GM23338 (cell line): Measurements from ENCODE around the gene NDOR1. TPM values are rescaled to one million over a fixed set of nuclear protein-coding genes. Genes with fewer than 3 reads are reported as not detected.

Experiments used
- ATAC-seq: fragments of 200-7000 bp; cut with Tn5 transposase; 3 replicates; pipeline ENCODE4 v1.9.1; 2020
- DNase-seq: peaks from one replicate; pipeline ENCODE4 v3.0.0-alpha.2; 2015; ENCODE audit warnings: low spot score
- H2AFZ ChIP-seq: fragments of 200-600 bp; sonication (generic); 2 replicates; pipeline ENCODE4 v1.8.0; 2016; ENCODE audit warnings: antibody characterized with exemption, mild to moderate bottlenecking, moderate library complexity
- H3F3A ChIP-seq: fragments of 200-600 bp; sonication (generic); replicated peaks from 2 replicates; pipeline ENCODE4 v1.8.0; 2017; ENCODE audit warnings: antibody characterized with exemption, mixed run types, low read depth
- H3K27ac ChIP-seq: fragments of 200-600 bp; sonication (generic); 2 replicates; pipeline ENCODE4 v1.6.1; 2016; ENCODE audit warnings: low read depth
- H3K27me3 ChIP-seq: fragments of 200-600 bp; sonication (generic); 2 replicates; pipeline ENCODE4 v1.8.0; 2016; ENCODE audit warnings: mild to moderate bottlenecking, mixed run types, moderate library complexity; ENCODE audit not compliant: insufficient read depth
- H3K36me3 ChIP-seq: fragments of 200-600 bp; sonication (generic); 2 replicates; pipeline ENCODE4 v1.8.0; 2016; ENCODE audit warnings: mild to moderate bottlenecking; ENCODE audit not compliant: insufficient read depth
- H3K4me1 ChIP-seq: fragments of 200-600 bp; sonication (generic); 2 replicates; pipeline ENCODE4 v1.8.0; 2016; ENCODE audit warnings: mild to moderate bottlenecking, moderate library complexity; ENCODE audit not compliant: insufficient read depth
- H3K4me2 ChIP-seq: fragments of 200-600 bp; sonication (generic); 2 replicates; pipeline ENCODE4 v1.7.1; 2017; ENCODE audit warnings: mixed run types
- H3K4me3 ChIP-seq: fragments of 200-600 bp; sonication (generic); 2 replicates; pipeline ENCODE4 v1.6.1; 2016; ENCODE audit warnings: mixed run types
- H3K79me2 ChIP-seq: fragments of 200-600 bp; sonication (generic); replicated peaks from 2 replicates; pipeline ENCODE4 v1.8.0; 2017; ENCODE audit warnings: mild to moderate bottlenecking; ENCODE audit not compliant: insufficient read depth
- H3K9me2 ChIP-seq: fragments of 200-600 bp; sonication (generic); 2 replicates; pipeline ENCODE4 v1.8.0; 2017; ENCODE audit not compliant: insufficient read depth
- H4K20me1 ChIP-seq: fragments of 200-600 bp; sonication (generic); replicated peaks from 2 replicates; pipeline ENCODE4 v1.8.0; 2017; ENCODE audit warnings: mild to moderate bottlenecking; ENCODE audit not compliant: insufficient read depth
- H3K27ac Mint-ChIP-seq: 2 replicates; pipeline ENCODE4 v1.8.0; 2020; ENCODE audit warnings: inconsistent platforms, mild to moderate bottlenecking, moderate library complexity, mixed read lengths
- H3K27me3 Mint-ChIP-seq: 3 replicates; pipeline ENCODE4 v1.8.0; 2022; ENCODE audit warnings: low read depth, mild to moderate bottlenecking, moderate library complexity, mixed read lengths, inconsistent platforms; ENCODE audit not compliant: insufficient read depth, poor library complexity
- H3K36me3 Mint-ChIP-seq: 3 replicates; pipeline ENCODE4 v1.8.0; 2021; ENCODE audit warnings: low read depth, mild to moderate bottlenecking, inconsistent platforms, moderate library complexity, mixed read lengths
- H3K4me1 Mint-ChIP-seq: 3 replicates; pipeline ENCODE4 v1.8.0; 2020; ENCODE audit warnings: mild to moderate bottlenecking, inconsistent platforms, mixed read lengths
- H3K4me3 Mint-ChIP-seq: 3 replicates; pipeline ENCODE4 v1.8.0; 2021; ENCODE audit warnings: moderate library complexity, mild to moderate bottlenecking, inconsistent platforms, mixed read lengths
- H3K9me3 Mint-ChIP-seq: 3 replicates; pipeline ENCODE4 v1.8.0; 2020; ENCODE audit warnings: moderate library complexity, mild to moderate bottlenecking, inconsistent platforms, mixed read lengths
- CREB1 ChIP-seq: fragments of 250-450 bp; sonication (Bioruptor Pico); IDR thresholded peaks from 2 replicates; pipeline ENCODE4 v1.5.0; 2020; ENCODE audit warnings: low read depth, mild to moderate bottlenecking, moderate library complexity
- CTCF ChIP-seq, 2 experiments: fragments of 200-600 bp in 1 of 2; sonication (generic) in 1 of 2; conservative IDR thresholded peaks; 2 replicates each; pipeline versions ENCODE4 v1.5.1 to v1.6.1; 2016 to 2017; ENCODE audit warnings: antibody characterized with exemption in 2 of 2, low read depth in 2 of 2, mild to moderate bottlenecking in 2 of 2, moderate library complexity in 1 of 2
- ETS1 ChIP-seq: IDR thresholded peaks from 2 replicates; pipeline ENCODE4 v1.6.1; 2016; ENCODE audit warnings: antibody characterized with exemption
- EZH2 ChIP-seq: fragments of 200-600 bp; sonication (generic); IDR thresholded peaks from one replicate; pipeline ENCODE4 v1.8.0; 2017; ENCODE audit warnings: antibody characterized with exemption, mild to moderate bottlenecking, low read depth; ENCODE audit not compliant: unreplicated experiment
- EZH2phosphoT487 ChIP-seq: fragments of 200-600 bp; sonication (generic); IDR thresholded peaks from one replicate; pipeline ENCODE4 v1.8.1; 2018; ENCODE audit warnings: antibody characterized with exemption; ENCODE audit not compliant: unreplicated experiment
- JUNB ChIP-seq: IDR thresholded peaks from one replicate; pipeline ENCODE4 v1.6.1; 2016; ENCODE audit warnings: antibody characterized with exemption; ENCODE audit not compliant: unreplicated experiment
- NANOG ChIP-seq: IDR thresholded peaks from 2 replicates; pipeline ENCODE4 v1.6.1; 2016; ENCODE audit warnings: antibody characterized with exemption, borderline replicate concordance
- POLR2AphosphoS5 ChIP-seq: IDR thresholded peaks from 2 replicates; pipeline ENCODE4 v1.6.1; 2016; ENCODE audit warnings: antibody characterized with exemption, low read depth
- REST ChIP-seq: IDR thresholded peaks from one replicate; pipeline ENCODE4 v1.6.1; 2018; ENCODE audit warnings: antibody characterized with exemption; ENCODE audit not compliant: unreplicated experiment
- STAT1 ChIP-seq: IDR thresholded peaks from one replicate; pipeline ENCODE4 v1.6.1; 2016; ENCODE audit warnings: antibody characterized with exemption; ENCODE audit not compliant: unreplicated experiment
- ZNF114 ChIP-seq: fragments of 250-450 bp; sonication (Bioruptor Pico); IDR thresholded peaks from 2 replicates; pipeline ENCODE4 v1.5.0; 2020; ENCODE audit warnings: mild to moderate bottlenecking, moderate library complexity
- ZNF331 ChIP-seq: fragments of 250-450 bp; sonication (Bioruptor Pico); IDR thresholded peaks from 2 replicates; pipeline ENCODE4 v1.5.0; 2020; ENCODE audit warnings: low read depth, mild to moderate bottlenecking, moderate library complexity
- ZNF462 ChIP-seq: fragments of 250-450 bp; sonication (Bioruptor Pico); IDR thresholded peaks from 2 replicates; pipeline ENCODE4 v1.5.0; 2020; ENCODE audit warnings: mild to moderate bottlenecking, moderate library complexity
- polyA plus RNA-seq: library from polyadenylated mRNA; unstranded; fragments of >200 nt; fragmentation: Nextera tagmentation; extraction: Ambion mirVana; gene quantifications from 2 replicates; pipeline ENCODE4 v1.2.1, GENCODE V29; 2016
- total RNA-seq: library from RNA; depleted of rRNA; stranded (reverse); fragments of >200 nt; shearing (Covaris generic); gene quantifications from 2 replicates; pipeline ENCODE4 v1.2.3, GENCODE V29; 2014

The NDOR1 gene
- total and polyA plus RNA-seq, 2 experiments from 2014 or later: 19.4 to 38.1 TPM

GRCh38 chr9:137229903-137230704, 24.6 kb downstream of the NDOR1 start:
- Histone ChIP-seq H3K4me2 (no peak overlapping the region), H4K20me1 (no peaks in the 10 kb centered on the region), H3K4me1 (no peaks in the 10 kb centered on the region), H3F3A (no peaks in the 10 kb centered on the region), H3K36me3 (no peaks in the 10 kb centered on the region), H3K27me3 (no peaks in the 10 kb centered on the region), H3K27ac (no peak overlapping the region), H3K79me2 (no peaks in the 10 kb centered on the region), H3K9me2 (no peaks in the 10 kb centered on the region), H2AFZ (no peak overlapping the region), H3K4me3 (no peak overlapping the region)
- H3K4me1 Mint-ChIP-seq: peaks cover 3% of the 10 kb centered on the region; the same call in 2 of the 3 replicates
- ATAC-seq: no peak
- no peak for DNase-seq
- TF ChIP-seq ZNF114 (CRISPR knock-in tag) (no peak), NANOG (no peak), REST (no peak), JUNB (no peak), EZH2 (no peak), ZNF462 (no peak), STAT1 (no peak), CREB1 (no peak), CTCF (conservative IDR thresholded peaks at IDR 0.05; ENCODE audit: low read depth in 2 of 2) (no peak), ZNF331 (CRISPR knock-in tag) (no peak), POLR2AphosphoS5 (no peak), EZH2phosphoT487 (no peak), ETS1 (no peak)
- no peak overlapping the region for H3K4me3 Mint-ChIP-seq
- no peaks in the 10 kb centered on the region for H3K36me3 Mint-ChIP-seq
- no peak overlapping the region for H3K27ac Mint-ChIP-seq
- no peaks in the 10 kb centered on the region for H3K9me3 Mint-ChIP-seq
- peaks cover 3% of the 10 kb centered on the region for H3K27me3 Mint-ChIP-seq
